ENCODE results near the gene CBLB.

Gene CBLB

GRCh38 chr3:105611304-105612192 lies 257.3 kb downstream of the CBLB start:
- no peak for DNase-seq

DNA sequence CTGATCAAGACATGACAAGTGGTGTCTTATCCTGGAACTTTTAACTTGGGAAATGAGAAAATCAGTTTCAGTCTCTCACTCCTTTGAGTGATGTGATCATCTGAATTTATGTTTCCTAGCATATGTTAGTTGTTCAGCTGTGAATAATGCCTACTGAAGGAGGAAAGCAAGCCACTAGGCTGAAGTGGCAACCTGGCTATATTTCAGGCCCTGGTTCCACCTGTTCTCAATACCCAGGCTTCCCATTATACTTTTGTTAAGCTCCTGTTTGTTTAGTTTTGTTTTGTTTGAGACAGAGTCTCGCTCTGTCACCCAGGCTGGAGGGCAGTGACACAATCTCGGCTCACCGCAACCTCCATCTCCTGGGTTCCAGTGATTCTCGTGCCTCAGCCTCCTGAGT lies 258.3 kb downstream of the CBLB start:
- DNase-seq, result no peak

- no peak for DNase-seq
Measured at GRCh38 chr3:105608623-105609022, 260.2 kb downstream of the CBLB start.

DNA sequence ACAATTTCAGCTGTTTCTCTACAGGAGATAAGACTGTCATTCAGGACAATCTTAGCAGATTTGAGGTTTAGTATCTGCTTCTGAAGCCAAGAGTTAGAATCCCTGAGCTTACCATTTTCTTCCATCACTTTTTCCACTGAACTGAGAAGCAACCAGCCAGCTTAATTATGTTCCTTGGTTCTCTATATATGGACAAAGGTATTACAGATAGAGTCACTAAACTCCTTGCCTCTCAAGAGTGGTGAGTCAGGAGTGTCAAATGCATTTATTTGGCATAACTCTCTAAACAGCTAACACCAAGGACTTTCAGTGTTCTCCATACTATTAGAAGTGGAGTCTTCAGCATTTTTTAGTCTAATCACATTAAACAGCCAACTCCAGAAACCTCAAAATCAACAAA lies 262.8 kb downstream of the CBLB start:
- no peak for DNase-seq
